ENCODE measurements around the gene CHMP6.

CHMP6 gene

GRCh38 chr17:81046132-81046769 is 54.6 kb downstream of the CHMP6 start:
- no peak for DNase-seq

- no peak for DNase-seq
Observed at GRCh38 chr17:81046770-81047359, 55.2 kb downstream of the CHMP6 start.

- DNase-seq: no peak
Observed at GRCh38 chr17:81048827-81049371, 57.3 kb downstream of the CHMP6 start.

GRCh38 chr17:81049372-81049911 is 57.8 kb downstream of the CHMP6 start:
- DNase-seq: peak; percentile 65

All from GDM1 (cell line).